HUES64 (cell line): ENCODE data around the gene HSBP1L1.
A peak's percentile ranks its signal among the peaks of the same experiment; 100 is the strongest.
"Not testable (repeated sequence)": the region's sequence is repeated elsewhere in the genome, so short reads cannot be mapped to it uniquely, and the experiment has no call there.

ENCODE experiments used
- H3K27ac ChIP-seq: 2 replicates; pipeline ENCODE4 v1.7.0; 2013; ENCODE audit warnings: low read depth, low read length, inconsistent platforms
- H3K27me3 ChIP-seq: 2 replicates; pipeline ENCODE4 v1.6.1; 2013; ENCODE audit warnings: mild to moderate bottlenecking, low read length; ENCODE audit not compliant: insufficient read depth
- H3K36me3 ChIP-seq: 2 replicates; pipeline ENCODE4 v1.6.1; 2013; ENCODE audit warnings: mild to moderate bottlenecking, low read length; ENCODE audit not compliant: insufficient read depth
- H3K4me1 ChIP-seq: 2 replicates; pipeline ENCODE4 v1.6.1; 2013; ENCODE audit warnings: mild to moderate bottlenecking, low read length, moderate library complexity; ENCODE audit not compliant: insufficient read depth
- H3K4me3 ChIP-seq: 2 replicates; pipeline ENCODE4 v1.5.1; 2013; ENCODE audit warnings: mild to moderate bottlenecking, low read length, moderate library complexity
- H3K9ac ChIP-seq: 2 replicates; pipeline ENCODE4 v1.6.1; 2013; ENCODE audit warnings: mild to moderate bottlenecking, low read depth, low read length
- H3K9me3 ChIP-seq: 2 replicates; pipeline ENCODE4 v1.6.1; 2013; ENCODE audit warnings: low read depth, low read length; ENCODE audit not compliant: insufficient read depth
- WGBS: fragments of 150-250, 120-280 bp; methylation state at CpG from one replicate; pipeline ENCODE4 v1.1.7; 2013; ENCODE audit warnings: missing lambda C conversion rate; 5-methylcytosine and 5-hydroxymethylcytosine counted together

The HSBP1L1 gene

DNA sequence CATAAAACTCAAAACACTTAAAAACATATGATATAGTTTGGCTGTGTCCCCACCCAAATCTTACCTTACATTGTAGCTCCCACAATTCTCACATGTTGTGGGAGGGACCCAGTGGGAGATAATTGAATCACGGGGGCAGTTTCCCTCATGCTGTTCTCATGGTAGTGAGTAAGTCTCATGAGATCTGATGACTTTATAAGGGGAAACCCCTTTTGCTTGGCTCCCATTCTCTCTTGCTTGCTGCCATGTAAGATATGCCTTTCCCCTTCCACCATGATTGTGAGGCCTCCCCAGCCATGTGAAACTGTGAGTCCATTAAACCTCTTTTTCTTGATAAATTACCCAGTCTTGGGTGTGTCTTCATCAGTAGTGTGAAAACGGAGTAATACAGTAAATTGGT is 35.3 kb downstream of the HSBP1L1 start:
- not testable (repeated sequence) for H3K27me3 ChIP-seq, H3K9ac ChIP-seq, H3K36me3 ChIP-seq, H3K4me3 ChIP-seq, H3K27ac ChIP-seq, H3K4me1 ChIP-seq
- H3K9me3 ChIP-seq = peaks cover 14% of the 10 kb centered on the region
- WGBS = 82% methylated on average over 2 of the region's 2 CpGs

- Histone ChIP-seq H3K36me3 (no peaks in the 10 kb centered on the region), H3K9ac (no peak overlapping the region), H3K9me3 (peaks cover 14% of the 10 kb centered on the region), H3K4me3 (no peak overlapping the region), H3K27ac (no peak overlapping the region), H3K27me3 (no peaks in the 10 kb centered on the region), H3K4me1 (no peaks in the 10 kb centered on the region)
- WGBS = 83% methylated on average over 3 of the region's 3 CpGs
These were observed 36.4 kb downstream of the HSBP1L1 start for GRCh38 chr18:80000877-80001276.

GRCh38 chr18:80002468-80002867 is 38.0 kb downstream of the HSBP1L1 start:
- H3K27ac ChIP-seq = no peak overlapping the region

DNA sequence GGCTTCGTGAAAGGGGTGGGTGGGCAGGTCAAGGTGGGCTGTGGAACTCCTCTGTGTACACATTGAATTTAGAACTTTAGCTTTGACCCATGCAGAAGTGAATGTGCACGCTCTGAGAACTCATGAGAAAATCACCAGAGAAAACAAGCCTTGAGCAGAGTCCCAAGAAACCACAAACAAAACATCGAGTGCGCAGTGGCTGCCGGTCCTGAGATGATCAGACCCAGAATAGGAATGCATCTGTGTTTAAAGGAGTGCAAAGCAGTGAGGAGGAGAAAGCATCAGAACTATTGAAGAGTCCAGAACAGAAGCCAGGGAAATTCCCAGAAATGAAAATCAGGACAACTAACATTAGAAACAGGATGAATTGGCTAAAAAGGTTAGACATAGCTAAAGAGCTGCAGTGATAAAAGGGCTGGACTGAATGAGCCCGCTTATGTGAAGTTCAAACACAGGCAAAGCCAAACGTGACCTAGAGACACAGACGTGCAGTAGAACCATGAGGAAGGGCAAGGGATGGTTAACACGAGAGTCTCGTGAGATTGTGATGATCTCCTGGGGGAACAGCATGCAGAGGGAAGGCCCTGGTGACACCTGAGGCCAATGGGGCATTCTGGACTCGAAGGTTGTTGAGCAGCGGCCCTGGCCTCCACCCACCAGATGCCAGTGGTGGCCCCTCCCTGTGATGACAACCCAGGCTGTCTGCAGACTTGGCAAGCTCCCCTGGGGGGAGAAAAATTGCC is 40.3 kb downstream of the HSBP1L1 start:
- no peak overlapping the region for H3K9ac ChIP-seq
- H3K27me3 ChIP-seq = no peaks in the 10 kb centered on the region
- no peak overlapping the region for H3K27ac ChIP-seq
- H3K9me3 ChIP-seq = peaks cover 16% of the 10 kb centered on the region
- no peaks in the 10 kb centered on the region; the same call in 1 of the 2 replicates for H3K4me1 ChIP-seq
- WGBS = 91% methylated on average over 12 of the region's 12 CpGs
- H3K4me3 ChIP-seq = no peak overlapping the region
- no peaks in the 10 kb centered on the region for H3K36me3 ChIP-seq

More at GRCh38 chr18:80002468-80002867, 38.0 kb downstream of the HSBP1L1 start:
- Histone ChIP-seq H3K9ac (no peak overlapping the region), H3K4me1 (no peaks in the 10 kb centered on the region), H3K9me3 (peaks cover 14% of the 10 kb centered on the region), H3K4me3 (no peak overlapping the region), H3K27me3 (no peaks in the 10 kb centered on the region), H3K36me3 (no peaks in the 10 kb centered on the region)
- WGBS = 94% methylated on average over 5 of the region's 5 CpGs

GRCh38 chr18:80006724-80007123 is 42.3 kb downstream of the HSBP1L1 start:
- Histone ChIP-seq H3K4me3 (no peak overlapping the region), H3K9ac (no peak overlapping the region)
- 47% methylated on average over 7 of the region's 7 CpGs for WGBS

DNA sequence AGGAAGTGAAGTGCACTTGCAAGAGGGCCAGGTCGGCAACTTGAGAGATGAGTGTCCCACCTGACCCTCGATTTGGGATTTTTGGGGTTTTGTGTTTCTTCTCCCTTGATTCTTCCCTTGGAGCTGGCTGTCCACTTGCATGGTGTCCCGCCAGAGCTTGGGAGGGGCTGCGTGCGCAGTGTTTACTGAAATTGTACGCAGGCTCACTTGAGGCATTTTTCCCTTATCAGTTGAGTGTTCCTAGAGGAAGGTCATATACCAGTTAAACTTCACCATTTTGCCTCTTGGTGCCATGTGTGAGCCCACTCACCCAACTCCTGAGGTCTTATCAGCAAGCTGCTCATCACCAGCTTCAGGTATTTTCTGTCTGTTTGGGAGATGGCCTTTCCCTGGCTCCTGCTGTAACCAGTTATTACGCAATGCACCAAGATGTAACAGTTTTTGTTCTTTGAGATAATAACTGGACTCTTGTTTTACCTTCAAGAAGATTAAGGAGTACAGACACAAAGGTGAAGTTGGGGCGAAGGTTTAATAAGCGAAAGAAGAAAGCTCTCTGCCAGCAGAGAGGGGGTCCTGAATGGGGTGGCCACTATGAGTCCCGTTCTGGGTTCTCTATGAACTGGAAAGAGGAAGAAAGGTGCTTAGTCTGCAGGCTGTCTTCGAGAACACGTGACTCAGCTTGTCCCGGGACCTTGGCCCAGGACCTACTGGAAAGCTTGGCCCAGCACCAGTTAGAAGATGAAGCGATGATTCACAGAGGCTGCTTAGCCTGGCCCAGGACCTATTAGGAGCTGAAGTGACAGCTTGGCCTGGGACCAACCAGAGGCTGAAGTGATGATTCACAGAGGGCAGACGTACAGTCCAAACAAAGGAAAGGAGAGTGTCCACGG is 45.5 kb downstream of the HSBP1L1 start:
- Histone ChIP-seq H3K27ac (no peak overlapping the region), H3K27me3 (no peaks in the 10 kb centered on the region), H3K4me1 (no peaks in the 10 kb centered on the region; the same call in 1 of the 2 replicates), H3K9ac (no peak overlapping the region), H3K9me3 (peaks cover 5% of the 10 kb centered on the region; the same call in 1 of the 2 replicates), H3K4me3 (no peak overlapping the region), H3K36me3 (no peaks in the 10 kb centered on the region)
- WGBS = 87% methylated on average over 16 of the region's 16 CpGs

More at GRCh38 chr18:80006724-80007123, 42.3 kb downstream of the HSBP1L1 start:
- Histone ChIP-seq H3K36me3 (no peaks in the 10 kb centered on the region), H3K27ac (peak overlapping the region; percentile 55; the same call in 1 of the 2 replicates), H3K9me3 (peaks cover 9% of the 10 kb centered on the region; the same call in 1 of the 2 replicates), H3K4me1 (no peaks in the 10 kb centered on the region; the same call in 1 of the 2 replicates), H3K27me3 (no peaks in the 10 kb centered on the region)

GRCh38 chr18:80010551-80010906 is 46.1 kb downstream of the HSBP1L1 start:
- H3K27ac ChIP-seq = no peak overlapping the region
- WGBS = 86% methylated on average over 5 of the region's 5 CpGs

DNA sequence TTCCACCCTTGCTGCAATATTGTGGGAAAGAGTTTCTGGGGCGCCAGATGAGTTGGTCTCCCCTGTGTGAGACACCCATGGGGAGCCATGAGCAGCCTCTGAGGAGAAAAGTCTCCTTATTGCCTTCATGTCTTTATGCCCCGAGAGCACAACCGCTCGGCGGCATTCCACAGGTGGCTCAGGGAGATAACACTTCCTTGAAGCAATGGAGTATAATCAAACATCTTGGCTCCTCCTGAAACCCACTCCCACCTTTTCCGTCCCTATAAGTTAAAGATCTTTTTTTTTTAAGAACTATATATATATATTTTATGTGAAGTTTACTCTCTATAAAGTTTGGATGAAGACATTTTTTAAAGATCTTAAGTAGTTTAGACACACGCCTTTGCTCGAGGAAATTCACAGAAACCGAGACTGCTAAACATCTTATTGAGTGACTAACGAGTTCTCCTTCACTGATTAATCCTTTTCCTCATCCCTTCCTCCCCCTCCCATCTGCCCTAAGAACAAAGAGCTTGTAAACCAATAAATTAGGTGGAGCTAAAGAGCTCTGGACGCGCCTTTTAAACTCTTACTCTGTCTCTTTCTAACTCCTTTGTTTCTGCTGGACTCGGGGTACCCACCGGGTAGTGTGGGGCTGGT is 47.2 kb downstream of the HSBP1L1 start:
- H3K4me1 ChIP-seq = not testable (repeated sequence)
- 93% methylated on average over 13 of the region's 14 CpGs for WGBS

More at GRCh38 chr18:80010551-80010906, 46.1 kb downstream of the HSBP1L1 start:
- Histone ChIP-seq H3K9me3 (peaks cover 5% of the 10 kb centered on the region; the same call in 1 of the 2 replicates), H3K27me3 (no peaks in the 10 kb centered on the region), H3K4me1 (no peaks in the 10 kb centered on the region; the same call in 1 of the 2 replicates), H3K9ac (no peak overlapping the region), H3K36me3 (no peaks in the 10 kb centered on the region), H3K4me3 (no peak overlapping the region)

DNA sequence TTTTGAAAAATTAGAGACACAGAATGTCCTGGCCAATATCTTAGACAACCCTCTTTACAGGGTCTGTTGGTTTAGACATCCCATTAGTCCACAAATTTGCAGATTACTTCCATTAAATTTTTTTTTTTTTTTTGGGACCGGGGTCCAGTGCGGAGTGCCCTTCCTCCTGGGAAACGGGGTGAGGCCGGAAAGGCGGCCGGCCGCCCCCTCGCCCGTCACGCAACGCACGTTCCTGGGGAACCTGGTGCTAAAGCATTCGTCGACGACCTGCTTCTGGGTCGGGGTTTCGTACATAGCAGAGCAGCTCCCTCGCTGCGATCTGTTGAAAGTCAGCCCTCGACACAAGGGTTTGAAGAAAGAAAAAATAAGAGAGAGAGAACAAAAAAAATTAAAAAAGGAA is 48.3 kb downstream of the HSBP1L1 start:
- Histone ChIP-seq H3K9ac (no peak overlapping the region), H3K4me3 (no peak overlapping the region), H3K9me3 (peaks cover 5% of the 10 kb centered on the region; the same call in 1 of the 2 replicates), H3K27me3 (no peaks in the 10 kb centered on the region), H3K4me1 (no peaks in the 10 kb centered on the region; the same call in 1 of the 2 replicates), H3K27ac (no peak overlapping the region), H3K36me3 (no peaks in the 10 kb centered on the region)
- 95% methylated on average over 20 of the region's 20 CpGs for WGBS

More for the DNA sequence above, 47.2 kb downstream of the HSBP1L1 start:
- H3K36me3 ChIP-seq, H3K27me3 ChIP-seq, H3K9me3 ChIP-seq, H3K9ac ChIP-seq, H3K4me3 ChIP-seq, H3K27ac ChIP-seq: not testable (repeated sequence)
